Mononuclear cell (primary cell): ENCODE results near the gene TSEN15. TPM values are rescaled to one million over a fixed set of nuclear protein-coding genes. Genes with fewer than 3 reads are reported as not detected.

Experiments used
- total RNA-seq: library from RNA; depleted of rRNA; stranded (reverse); fragments of >200 nt; gene quantifications from one replicate; pipeline ENCODE4 v1.2.3, GENCODE V29; 2012

Gene TSEN15
- total RNA-seq, 1 donor, result 23.2 TPM

Other genes with a start within 250 kb of the TSEN15 start
- 1.5 TPM for gene RGL1, start 246.6 kb upstream of the TSEN15 start, total RNA-seq
- 0.84 TPM for gene COLGALT2, start 14.0 kb upstream of the TSEN15 start, total RNA-seq